ENCODE data around the gene DCAF17. TPM values are rescaled to one million over a fixed set of nuclear protein-coding genes. Genes with fewer than 3 reads are reported as not detected.

DCAF17 gene
- total and polyA plus RNA-seq, 4 donors, result 2.5 to 10.4 (median 6.1) TPM

DNA sequence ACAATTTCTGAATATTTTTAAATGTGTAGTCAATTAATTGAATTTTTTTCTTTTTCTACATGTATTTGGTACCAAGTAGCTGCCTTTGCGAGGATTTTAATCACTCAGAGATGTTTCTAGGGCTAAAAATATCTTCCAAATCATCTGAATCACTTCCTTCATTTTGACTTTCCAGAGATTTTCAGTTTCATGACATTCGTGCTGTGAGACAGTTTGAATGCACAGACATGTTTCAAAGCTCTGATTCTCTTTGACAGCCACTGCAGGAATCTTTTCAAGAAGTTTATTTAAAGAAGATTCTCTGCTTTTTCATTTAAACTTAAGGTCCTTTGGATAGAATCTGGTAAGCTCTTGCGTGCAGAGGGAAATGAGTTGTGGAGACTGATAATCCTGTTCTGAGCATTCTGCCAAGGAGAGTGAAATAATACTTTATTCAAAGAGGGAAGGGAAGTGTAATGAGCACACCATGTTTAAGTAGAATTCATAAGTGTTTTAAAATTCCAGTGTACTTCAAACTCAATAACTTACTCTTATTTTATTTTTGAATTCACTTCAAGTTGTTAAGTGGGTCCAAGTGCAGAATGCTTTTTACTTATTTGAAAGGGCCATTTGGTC is 97.9 kb downstream of the DCAF17 start:
- Histone ChIP-seq H3K27me3 (ENCODE audit: control insufficient read depth in 4 of 4, insufficient read depth in 4 of 4, low read length in 3 of 4) (no peaks in the 10 kb centered on the region), H3K4me1 (ENCODE audit: control insufficient read depth in 4 of 4, insufficient read depth in 4 of 4, low read length in 3 of 4) (no peaks in the 10 kb centered on the region), H3K9ac (ENCODE audit: low read depth in 1 of 2, low read length in 2 of 2) (no peak overlapping the region), H3K9me3 (ENCODE audit: control insufficient read depth in 4 of 4, low read length in 3 of 4) (no peaks in the 10 kb centered on the region), H3K4me3 (ENCODE audit: low read depth in 1 of 3, low read length in 3 of 3) (no peak overlapping the region), H3K36me3 (ENCODE audit: control insufficient read depth in 4 of 4, insufficient read depth in 3 of 4, low read depth in 1 of 4, low read length in 3 of 4) (no peaks in the 10 kb centered on the region), H3K27ac (ENCODE audit: low read depth in 1 of 2, low read length in 2 of 2) (no peak overlapping the region)
- TF ChIP-seq EGR1 (IDR thresholded peaks at IDR 0.05; ENCODE audit: low read depth in 2 of 2), result no peak
- DNase-seq (ENCODE audit: low spot score), result no peak
- 73% methylated on average over 3 of the region's 3 CpGs for WGBS

DNA sequence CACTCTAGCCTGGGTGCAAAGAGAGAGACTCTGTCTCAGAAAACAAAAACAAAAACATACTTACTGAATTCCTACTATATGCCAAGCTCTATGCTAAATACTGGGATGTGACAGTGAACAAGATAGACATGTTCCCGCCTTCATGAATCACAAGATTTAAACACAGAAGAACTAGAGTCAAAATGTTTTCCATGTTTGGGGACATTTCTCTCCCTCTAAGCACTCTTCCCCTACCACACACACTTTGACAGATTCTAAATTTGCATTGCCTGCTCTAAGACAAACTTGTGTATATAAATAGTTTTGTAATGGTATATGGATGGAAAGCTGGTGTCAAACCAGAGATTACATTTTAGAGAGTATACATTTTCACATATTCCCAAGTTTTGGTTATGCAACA is 99.3 kb downstream of the DCAF17 start:
- Histone ChIP-seq H3K9me3 (ENCODE audit: control insufficient read depth in 4 of 4, low read length in 3 of 4) (no peaks in the 10 kb centered on the region), H3K4me1 (ENCODE audit: control insufficient read depth in 4 of 4, insufficient read depth in 4 of 4, low read length in 3 of 4) (no peaks in the 10 kb centered on the region), H3K9ac (ENCODE audit: low read depth in 1 of 2, low read length in 2 of 2) (no peak overlapping the region), H3K4me3 (ENCODE audit: low read depth in 1 of 3, low read length in 3 of 3) (no peak overlapping the region), H3K27me3 (ENCODE audit: control insufficient read depth in 4 of 4, insufficient read depth in 4 of 4, low read length in 3 of 4) (no peaks in the 10 kb centered on the region), H3K27ac (ENCODE audit: low read depth in 1 of 2, low read length in 2 of 2) (no peak overlapping the region), H3K36me3 (ENCODE audit: control insufficient read depth in 4 of 4, insufficient read depth in 3 of 4, low read depth in 1 of 4, low read length in 3 of 4) (no peaks in the 10 kb centered on the region)
- TF ChIP-seq HNF4G (IDR thresholded peaks at IDR 0.05), result no peak
- no peak for TF ChIP-seq HNF4A (conservative IDR thresholded peaks at IDR 0.05)
- no peak for TF ChIP-seq JUND (IDR thresholded peaks at IDR 0.05)
- no peak for TF ChIP-seq RXRA (IDR thresholded peaks at IDR 0.05)
- no peak for TF ChIP-seq SP1 (IDR thresholded peaks at IDR 0.05)
- TF ChIP-seq RAD21 (IDR thresholded peaks at IDR 0.05), result no peak
- no peak for TF ChIP-seq FOXA1 (IDR thresholded peaks at IDR 0.05)
- TF ChIP-seq, protein P1, sequence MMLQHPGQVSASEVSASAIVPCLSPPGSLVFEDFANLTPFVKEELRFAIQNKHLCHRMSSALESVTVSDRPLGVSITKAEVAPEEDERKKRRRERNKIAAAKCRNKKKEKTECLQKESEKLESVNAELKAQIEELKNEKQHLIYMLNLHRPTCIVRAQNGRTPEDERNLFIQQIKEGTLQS (IDR thresholded peaks at IDR 0.05), result no peak
- TF ChIP-seq, protein P2, sequence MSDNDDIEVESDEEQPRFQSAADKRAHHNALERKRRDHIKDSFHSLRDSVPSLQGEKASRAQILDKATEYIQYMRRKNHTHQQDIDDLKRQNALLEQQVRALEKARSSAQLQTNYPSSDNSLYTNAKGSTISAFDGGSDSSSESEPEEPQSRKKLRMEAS (IDR thresholded peaks at IDR 0.05), result no peak
- TF ChIP-seq, protein P3, sequence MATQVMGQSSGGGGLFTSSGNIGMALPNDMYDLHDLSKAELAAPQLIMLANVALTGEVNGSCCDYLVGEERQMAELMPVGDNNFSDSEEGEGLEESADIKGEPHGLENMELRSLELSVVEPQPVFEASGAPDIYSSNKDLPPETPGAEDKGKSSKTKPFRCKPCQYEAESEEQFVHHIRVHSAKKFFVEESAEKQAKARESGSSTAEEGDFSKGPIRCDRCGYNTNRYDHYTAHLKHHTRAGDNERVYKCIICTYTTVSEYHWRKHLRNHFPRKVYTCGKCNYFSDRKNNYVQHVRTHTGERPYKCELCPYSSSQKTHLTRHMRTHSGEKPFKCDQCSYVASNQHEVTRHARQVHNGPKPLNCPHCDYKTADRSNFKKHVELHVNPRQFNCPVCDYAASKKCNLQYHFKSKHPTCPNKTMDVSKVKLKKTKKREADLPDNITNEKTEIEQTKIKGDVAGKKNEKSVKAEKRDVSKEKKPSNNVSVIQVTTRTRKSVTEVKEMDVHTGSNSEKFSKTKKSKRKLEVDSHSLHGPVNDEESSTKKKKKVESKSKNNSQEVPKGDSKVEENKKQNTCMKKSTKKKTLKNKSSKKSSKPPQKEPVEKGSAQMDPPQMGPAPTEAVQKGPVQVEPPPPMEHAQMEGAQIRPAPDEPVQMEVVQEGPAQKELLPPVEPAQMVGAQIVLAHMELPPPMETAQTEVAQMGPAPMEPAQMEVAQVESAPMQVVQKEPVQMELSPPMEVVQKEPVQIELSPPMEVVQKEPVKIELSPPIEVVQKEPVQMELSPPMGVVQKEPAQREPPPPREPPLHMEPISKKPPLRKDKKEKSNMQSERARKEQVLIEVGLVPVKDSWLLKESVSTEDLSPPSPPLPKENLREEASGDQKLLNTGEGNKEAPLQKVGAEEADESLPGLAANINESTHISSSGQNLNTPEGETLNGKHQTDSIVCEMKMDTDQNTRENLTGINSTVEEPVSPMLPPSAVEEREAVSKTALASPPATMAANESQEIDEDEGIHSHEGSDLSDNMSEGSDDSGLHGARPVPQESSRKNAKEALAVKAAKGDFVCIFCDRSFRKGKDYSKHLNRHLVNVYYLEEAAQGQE (IDR thresholded peaks at IDR 0.05), result no peak
- no peak for TF ChIP-seq FOXA2 (IDR thresholded peaks at IDR 0.05)
- TF ChIP-seq YY1 (IDR thresholded peaks at IDR 0.05), result no peak
- 92% methylated on average over 1 of the region's 1 CpG for WGBS
- no peak for DNase-seq (ENCODE audit: low spot score)

Small RNAs within 50 kb of the gene (small RNA-seq; reads per million reads assigned to genes)
- gene AC007969.2, result not detected

Other genes with a start within 250 kb of the DCAF17 start
- 1 to 10 TPM; 5.2 to 6.6 TPM for gene METTL8, start 236 bp upstream of the DCAF17 start, total RNA-seq
- gene METTL8, start 236 bp upstream of the DCAF17 start, polyA plus RNA-seq, result 1 to 10 TPM; 3.6 to 8.1 TPM
- 10 to 100 TPM; 12.8 to 51.1 TPM for gene CYBRD1, start 88.2 kb downstream of the DCAF17 start, total RNA-seq
- gene CYBRD1, start 88.2 kb downstream of the DCAF17 start, polyA plus RNA-seq, result 1 to 10 TPM; 5.8 to 6.0 TPM

All from liver (tissue), 10 donors.